ENCODE results near the gene SECISBP2.
"Not testable (repeated sequence)": the region's sequence is repeated elsewhere in the genome, so short reads cannot be mapped to it uniquely, and the experiment has no call there.

SECISBP2 gene

GRCh38 chr9:89365532-89365912 lies 47.2 kb downstream of the SECISBP2 start:
- no peak for DNase-seq

DNA sequence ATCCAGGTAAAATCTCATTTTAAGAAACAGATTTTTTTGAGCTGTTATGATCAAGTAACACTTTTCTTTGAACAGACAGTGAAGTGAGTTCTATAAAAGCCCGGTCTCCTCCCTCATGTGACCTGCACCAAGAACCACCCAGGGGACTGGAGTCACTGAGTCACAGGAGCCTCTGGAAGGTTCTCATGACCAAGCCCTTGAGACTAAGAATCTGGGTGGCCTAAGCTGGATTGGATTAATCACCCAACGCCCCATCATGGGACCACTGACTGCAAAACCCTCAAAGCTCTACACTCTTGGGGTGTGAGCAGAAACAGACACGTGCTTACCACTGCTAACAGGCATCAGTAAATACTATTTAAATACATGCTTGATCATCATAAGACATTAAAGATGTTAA lies 48.4 kb downstream of the SECISBP2 start:
- DNase-seq: peak; percentile 34

GRCh38 chr9:89367281-89367680 lies 49.0 kb downstream of the SECISBP2 start:
- no peak for DNase-seq

DNA sequence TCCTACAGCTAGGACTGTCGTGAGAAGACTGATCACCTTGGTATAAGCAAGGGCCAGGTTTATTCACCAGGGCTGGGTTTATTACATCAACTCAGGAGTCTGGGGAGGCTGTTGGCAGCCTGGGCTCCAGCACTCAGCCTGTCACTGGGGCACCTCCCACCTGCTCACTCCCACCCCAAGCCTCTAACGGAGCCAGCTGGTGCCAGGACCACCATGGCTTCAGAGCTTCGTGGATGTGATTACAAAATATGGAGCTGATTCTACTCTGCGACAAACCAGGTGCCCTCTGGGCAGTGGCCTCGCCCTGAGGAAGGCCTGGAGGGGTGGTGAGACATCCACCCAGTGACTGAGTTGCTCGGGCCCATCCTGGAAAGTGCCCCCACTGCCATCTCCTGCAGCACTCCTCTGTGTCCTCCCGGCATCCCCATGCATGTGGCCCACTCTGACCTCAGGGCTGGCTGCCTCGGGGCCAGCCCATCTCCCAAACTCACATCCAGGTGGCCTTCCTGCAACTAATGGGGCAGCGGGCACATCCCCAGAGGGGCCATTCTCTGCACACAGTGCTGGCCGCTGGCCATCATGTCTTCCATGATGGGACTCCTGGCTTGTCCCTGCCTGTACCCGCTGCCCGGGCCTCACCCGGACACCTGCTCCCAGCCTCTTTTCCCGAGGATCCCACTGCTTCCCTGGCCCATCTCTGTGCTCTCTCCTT lies 49.6 kb downstream of the SECISBP2 start:
- no peak for DNase-seq

- DNase-seq: no peak
Observed at GRCh38 chr9:89368550-89368949, 50.2 kb downstream of the SECISBP2 start.

- no peak for DNase-seq
Observed at GRCh38 chr9:89368978-89369377, 50.7 kb downstream of the SECISBP2 start.

DNA sequence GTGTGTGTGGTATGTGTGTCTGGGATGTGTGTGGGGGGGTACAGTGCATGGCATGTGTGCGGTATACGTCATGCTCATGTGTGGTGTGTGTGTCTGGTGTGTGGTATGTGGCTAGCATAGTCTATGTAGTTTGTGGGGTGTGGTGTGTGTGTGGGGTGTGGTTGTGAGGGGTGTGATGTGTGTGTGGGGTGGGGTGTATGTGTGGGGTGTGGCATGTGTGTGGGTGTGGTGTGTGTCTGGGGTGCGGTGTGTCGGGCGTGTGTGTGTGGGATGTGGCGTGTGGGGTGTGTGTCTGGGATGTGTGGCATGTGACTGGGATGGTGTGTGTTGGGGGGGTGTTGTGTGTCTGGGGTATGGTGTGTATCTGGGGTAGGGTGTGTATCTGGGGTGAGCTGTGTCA lies 52.3 kb downstream of the SECISBP2 start:
- no peak for DNase-seq

DNA sequence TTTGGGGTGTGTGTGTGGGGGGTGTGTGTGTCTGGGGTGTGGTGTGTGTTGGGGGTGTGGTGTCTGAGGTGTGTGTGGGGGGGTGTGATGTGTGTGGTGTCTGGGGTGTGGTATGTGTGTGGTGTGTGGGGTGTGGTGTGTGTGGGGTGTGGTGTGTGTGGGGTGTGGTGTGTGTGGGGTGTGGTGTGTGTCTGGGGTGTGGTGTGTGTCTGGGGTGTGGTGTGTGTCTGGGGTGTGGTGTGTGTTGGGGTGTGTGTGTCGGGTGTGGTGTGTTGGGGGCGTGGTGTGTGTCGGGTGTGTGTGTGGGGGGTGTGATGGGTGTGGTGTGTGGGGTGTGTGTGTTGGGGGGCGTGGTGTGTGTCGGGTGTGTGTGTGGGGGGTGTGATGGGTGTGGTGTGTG lies 53.5 kb downstream of the SECISBP2 start:
- not testable (repeated sequence) for DNase-seq

DNA sequence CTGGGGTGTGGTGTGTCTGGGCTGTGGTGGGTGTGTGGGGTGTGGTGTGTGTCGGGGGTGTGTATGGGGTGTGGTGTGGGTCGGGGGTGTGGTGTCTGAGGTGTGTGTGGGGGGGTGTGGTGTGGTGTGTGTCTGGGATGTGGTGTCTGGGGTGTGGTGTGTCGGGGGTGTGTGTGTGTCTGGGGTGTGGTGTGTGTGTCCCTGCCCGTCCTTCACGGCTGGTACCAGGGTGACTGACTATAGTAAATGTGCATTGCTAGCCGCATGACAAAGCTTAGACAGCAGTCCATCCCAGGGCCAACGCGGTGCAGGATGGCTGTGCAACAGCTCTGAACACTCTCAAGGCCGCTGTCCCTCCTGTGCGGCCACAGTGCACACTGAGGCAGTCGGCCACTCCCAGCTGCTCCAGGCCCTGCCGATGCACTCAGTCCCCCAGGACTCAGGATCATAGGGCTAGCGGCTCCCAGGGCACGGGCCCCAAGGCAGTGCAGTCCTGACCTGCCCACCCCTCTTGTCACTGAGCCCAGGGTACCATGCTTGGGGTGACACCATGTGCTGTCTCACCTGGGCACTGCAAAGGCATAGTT lies 54.0 kb downstream of the SECISBP2 start:
- peak; percentile 4 for DNase-seq

- DNase-seq: no peak
Observed at GRCh38 chr9:89372979-89373378, 54.7 kb downstream of the SECISBP2 start.

- peak; percentile 86 for DNase-seq
Observed at GRCh38 chr9:89374176-89374575, 55.9 kb downstream of the SECISBP2 start.

DNA sequence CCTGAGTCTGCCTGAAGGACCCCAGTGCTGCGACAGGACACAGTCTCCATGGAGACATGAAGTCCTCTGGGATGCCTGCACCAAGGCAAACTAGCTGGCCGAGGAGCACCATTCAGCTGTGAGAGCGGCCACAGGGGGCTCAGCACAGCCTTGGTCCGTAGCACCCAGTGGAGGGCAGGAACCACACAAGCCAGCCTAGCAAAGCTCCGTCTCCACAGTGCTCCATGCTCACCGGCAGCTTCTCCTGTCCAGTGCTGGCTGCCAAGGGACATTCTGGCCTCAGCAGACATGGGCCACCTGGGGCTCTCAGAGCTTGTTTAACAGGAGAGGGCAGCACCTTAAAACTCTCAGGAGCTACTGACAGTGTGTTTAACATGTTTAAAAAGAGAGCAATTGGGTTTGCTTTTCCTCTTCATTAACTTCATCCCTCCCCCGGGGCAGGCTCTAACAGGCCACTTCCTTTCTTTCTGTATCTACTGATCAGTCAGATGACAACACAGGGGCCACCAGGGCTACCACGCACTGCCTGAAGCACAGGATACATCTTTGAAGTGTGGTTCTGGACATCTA lies 57.0 kb downstream of the SECISBP2 start:
- DNase-seq: no peak

GRCh38 chr9:89376286-89376685 lies 58.0 kb downstream of the SECISBP2 start:
- no peak for DNase-seq

DNA sequence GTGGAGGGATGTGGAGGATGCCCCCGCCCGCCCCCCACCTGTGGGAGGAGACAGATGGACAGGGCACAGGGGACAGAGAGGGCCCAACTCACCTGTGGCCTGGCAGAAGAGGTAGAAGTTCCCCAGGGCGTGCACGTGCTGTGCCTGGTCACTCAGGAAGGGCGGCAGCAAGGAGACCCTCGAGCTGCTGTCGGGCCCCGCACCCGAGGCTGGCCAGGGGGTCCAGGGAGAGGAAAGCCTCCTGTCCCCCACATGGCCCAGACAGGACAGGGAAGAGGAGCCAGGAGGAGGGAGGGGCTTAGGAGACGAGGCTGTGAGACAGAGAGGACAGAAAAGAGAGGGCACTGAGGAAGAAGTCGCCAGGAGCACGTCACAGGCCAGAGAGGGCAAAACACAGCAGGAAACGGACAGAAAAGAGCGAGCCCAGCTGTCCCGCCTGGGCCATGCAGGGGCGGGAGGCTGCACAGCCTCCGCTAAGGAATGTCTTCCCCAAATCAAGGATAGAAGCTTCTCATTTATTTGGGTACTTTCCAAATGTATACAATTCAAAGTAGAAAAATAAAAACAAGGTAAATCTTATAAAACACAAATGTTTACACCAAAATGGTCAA lies 58.5 kb downstream of the SECISBP2 start:
- no peak for DNase-seq

- no peak for DNase-seq
Observed at GRCh38 chr9:89377411-89377810, 59.1 kb downstream of the SECISBP2 start.

DNA sequence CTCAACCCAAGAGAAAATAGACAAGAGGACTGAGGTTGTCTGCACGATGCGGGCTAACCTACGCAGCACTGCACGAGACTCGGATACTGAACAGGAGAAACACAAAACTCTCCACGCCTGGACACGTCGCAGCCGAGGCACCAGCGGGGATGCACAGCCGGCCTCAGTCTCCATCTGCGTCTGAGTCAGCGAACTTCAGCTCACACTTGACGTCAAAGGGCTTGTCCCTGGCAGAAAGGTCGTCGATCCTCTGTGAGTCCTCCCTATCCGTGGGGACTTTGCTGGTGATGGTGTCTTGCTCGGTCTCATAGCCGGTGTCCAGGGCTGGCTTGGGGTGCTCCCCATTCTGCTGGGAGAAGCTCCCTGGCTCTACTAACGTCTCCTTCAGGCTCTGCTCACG lies 60.2 kb downstream of the SECISBP2 start:
- no peak for DNase-seq

DNA sequence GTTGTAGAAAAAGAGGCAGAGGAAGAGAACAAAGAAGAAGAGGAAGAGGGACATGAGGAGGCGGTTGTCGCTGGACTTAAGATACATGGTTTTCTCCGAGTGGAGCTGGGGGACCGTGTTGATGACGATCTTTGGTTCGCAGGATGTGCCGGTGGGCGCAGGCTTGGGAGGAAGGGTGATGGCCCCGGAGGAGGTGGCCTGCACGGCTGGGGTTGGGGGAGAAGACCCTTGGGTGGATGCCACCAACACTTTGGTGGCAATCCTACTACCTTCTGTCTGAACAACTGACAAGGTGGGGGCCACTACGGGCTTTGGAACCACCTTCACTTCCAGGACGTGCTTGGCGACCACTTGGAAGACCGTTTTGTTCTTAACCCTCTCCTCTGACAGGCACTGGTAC lies 60.7 kb downstream of the SECISBP2 start:
- no peak for DNase-seq

DNA sequence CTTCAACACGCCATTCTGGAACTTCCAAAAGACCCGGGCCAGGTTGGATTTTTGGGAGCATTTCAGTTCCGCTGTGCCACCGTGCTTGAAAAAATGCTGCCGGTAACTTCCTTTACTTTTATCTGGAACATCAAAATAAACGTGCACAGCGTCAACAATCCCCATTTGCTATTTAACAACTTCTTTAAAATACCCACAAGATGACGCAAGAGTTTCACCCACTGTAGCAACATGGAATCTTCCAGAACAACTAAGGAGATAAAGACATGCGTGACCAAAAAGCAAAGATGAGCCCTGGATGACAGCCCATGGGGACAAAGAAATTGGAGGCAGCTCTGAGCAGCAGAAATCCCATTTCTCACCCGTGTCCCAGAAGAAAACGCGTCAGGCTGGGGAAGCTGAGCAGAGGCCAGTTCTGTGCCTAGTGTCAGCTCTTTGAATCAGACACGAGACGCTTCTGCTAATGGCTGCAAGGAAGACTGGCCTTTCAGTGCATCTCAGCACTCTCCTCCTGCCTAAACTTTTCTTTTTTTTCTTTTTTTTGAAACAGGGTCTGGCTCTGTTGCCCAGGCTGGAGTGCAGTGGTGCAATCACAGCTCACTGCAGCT lies 61.3 kb downstream of the SECISBP2 start:
- no peak for DNase-seq

DNA sequence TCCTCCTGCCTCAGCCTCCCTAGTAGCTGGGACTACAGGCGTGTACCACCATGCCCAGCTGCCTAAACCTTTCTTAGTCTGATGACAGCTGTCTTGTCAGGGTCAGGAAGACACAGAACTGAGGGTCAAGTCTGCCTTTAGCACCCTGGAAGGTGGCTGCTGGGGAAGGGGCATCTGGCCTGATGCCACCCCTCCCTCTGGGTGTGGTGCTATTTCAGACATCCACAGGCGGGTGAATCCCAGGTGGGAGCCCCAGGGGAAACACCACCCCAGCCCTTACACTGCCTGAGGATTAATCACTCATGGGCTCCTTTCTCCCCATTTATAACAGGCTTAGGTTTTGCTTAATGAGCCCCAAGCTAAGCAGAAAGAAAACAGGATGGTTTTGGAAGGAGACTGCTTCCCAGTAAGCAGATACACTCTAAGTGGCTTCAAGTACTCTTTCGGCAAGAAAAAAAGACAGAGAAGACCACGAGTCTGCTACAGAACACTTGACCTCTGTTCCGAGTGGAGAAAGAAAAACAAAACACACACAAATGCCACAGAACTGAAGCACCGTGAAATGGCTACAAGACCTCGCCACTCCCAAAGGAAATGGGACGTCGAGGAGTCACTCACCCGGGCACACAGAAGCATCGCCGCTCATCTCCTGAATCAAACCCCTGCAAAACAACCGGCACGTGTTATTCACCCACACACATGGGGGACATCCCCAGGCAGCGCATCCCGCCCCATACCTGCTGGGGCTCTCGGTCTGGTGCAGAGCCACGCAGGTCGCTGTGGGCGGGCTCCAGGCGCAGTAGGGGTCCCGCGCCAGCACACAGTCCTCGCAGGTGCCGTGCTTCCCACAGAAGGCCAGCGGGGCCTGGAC lies 62.4 kb downstream of the SECISBP2 start:
- no peak for DNase-seq

DNA sequence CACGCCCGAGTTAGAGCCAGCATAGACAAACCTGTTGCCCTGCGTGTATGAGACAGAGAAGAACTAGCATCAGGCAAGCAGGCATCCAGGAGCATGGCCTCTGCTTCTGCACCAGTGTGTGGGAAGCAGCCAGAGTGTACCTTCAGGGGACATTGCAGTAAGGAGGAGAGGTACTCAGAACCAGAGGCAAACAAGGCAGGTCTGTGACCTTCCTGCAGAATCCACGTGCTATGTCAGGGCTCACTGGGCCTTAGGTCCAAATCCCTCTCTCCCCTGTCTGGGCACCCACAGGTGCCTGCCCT lies 63.0 kb downstream of the SECISBP2 start:
- no peak for DNase-seq

DNA sequence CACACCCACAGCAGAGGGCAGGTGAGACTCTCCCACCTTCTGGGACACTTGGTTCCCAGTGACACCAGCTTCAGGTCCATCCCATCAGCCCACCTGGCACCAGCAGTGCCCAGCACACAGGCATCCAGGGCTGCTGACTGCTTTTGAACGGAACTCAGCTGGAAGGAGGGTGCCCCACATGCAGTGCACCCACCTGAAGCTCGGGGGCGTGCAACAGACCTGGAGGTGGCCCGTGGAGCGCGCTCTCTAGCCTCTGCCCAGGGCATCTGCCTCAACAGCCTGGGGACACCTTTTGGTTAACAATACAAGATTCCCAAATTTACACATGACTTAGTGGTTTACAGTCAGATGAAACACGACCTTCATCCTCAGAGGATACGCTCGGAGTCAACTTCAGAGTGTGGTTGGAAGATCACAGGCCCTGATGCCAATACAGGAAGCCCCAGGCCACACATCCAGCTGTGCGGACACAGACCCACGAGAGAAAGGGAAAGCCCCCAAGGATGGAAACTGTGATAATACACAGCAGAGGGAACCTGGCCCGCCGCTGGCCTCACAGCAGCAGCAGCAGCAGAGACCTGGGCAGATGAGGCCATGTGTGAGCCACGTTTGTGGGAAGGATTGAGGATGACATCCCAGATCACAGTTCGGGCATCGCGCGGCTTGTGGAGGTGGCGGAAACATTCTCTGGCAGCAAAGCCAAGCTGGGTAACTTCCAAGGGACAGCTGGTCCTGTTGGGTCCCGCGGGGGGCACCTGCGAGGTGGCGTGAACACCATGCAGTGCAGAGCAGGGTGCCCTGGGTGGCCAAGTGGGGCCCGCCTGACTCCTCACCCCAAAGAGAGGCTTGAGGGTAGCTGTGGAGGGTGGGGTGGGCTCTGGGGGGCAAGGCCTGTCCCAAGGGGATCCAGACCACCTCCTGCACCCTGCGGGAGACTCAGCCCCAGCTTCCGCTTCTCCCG lies 64.0 kb downstream of the SECISBP2 start:
- no peak for DNase-seq

Measured in fibroblast of skin of back (primary cell).